ENCODE data around the gene WDR20. TPM values are rescaled to one million over a fixed set of nuclear protein-coding genes. Genes with fewer than 3 reads are reported as not detected.

WDR20 gene
- total RNA-seq, 1 donor from 2014 or later: 33.4 TPM

DNA sequence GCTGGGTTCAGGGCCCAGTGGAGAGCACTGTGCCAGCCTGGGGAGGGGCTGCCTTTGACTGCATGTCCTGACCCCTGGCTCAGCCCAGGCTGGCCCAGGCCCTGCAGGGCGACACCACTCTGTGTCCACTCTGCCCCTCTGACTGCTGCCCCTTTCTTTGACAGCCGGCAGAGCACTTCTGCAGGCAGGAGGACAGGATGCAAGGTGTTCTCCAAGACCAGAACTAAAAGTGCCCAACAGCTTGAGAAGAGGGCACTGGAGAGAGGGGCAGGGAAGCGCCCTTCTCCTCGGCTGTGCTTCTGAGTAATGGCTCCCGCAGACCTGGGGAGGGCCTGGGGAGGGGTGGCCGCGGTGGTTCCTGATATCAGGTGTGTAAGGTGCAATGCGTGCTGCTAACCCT, 72.7 kb downstream of the WDR20 start:
- Mint-ChIP-seq H3K4me1 (ENCODE audit: unreplicated experiment) (peaks cover 13% of the 10 kb centered on the region), H3K4me3 (no peak overlapping the region), H3K27ac (no peak overlapping the region), H3K27me3 (no peaks in the 10 kb centered on the region), H3K9me3 (no peaks in the 10 kb centered on the region), H3K36me3 (peaks cover 15% of the 10 kb centered on the region)
- no peak for TF ChIP-seq CTCF (conservative IDR thresholded peaks at IDR 0.05)
- no peak for DNase-seq (ENCODE audit: extremely low spot score, unreplicated experiment)

DNA sequence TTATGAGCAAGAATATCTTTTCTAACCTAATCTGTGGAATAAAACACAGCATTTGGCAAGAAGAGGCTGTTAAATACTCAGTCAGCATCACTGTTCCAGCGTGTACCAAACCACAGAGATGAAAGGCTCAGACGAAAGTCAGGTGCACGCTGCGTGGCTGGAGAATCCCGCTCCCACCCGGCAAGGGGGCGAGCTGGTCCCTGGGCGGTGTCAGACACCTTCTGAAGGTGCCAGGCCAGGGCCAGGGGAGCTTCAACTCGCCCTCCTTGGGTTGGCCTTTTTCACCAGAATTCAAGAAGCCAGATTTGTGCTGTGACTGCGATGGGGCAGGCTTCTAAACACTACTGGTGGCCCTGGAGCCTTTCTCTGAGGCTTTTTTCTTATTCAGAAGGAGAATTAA, 73.1 kb downstream of the WDR20 start:
- H3K9me3 Mint-ChIP-seq: no peaks in the 10 kb centered on the region
- H3K4me1 Mint-ChIP-seq (ENCODE audit: unreplicated experiment): peaks cover 13% of the 10 kb centered on the region
- H3K27ac Mint-ChIP-seq: no peak overlapping the region
- TF ChIP-seq CTCF (conservative IDR thresholded peaks at IDR 0.05): no peak
- H3K4me3 Mint-ChIP-seq: no peak overlapping the region
- peaks cover 10% of the 10 kb centered on the region for H3K36me3 Mint-ChIP-seq
- H3K27me3 Mint-ChIP-seq: no peaks in the 10 kb centered on the region
- no peak for DNase-seq (ENCODE audit: extremely low spot score, unreplicated experiment)

DNA sequence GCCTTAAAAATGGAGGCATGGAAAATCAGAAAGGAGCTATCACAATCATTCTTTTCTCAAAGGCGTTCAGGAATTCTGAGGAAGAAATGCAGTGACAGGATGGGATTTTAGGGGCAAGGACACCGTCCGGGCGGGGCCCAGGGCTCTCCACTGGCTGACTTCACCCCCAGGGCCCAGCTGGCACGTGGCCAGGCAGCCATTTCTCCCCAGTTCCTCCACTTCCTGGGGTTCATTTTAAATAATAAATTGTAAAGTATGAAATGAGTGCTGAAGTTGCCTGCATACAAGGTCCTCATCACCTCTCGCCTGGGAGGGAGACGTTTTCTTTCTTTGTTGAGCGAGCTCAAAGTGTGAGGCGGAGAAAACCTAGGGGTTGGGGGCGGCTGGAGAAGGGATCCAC, 73.8 kb downstream of the WDR20 start:
- Mint-ChIP-seq H3K36me3 (peaks cover 10% of the 10 kb centered on the region), H3K4me3 (no peak overlapping the region), H3K27ac (no peak overlapping the region), H3K9me3 (no peaks in the 10 kb centered on the region), H3K4me1 (ENCODE audit: unreplicated experiment) (peaks cover 13% of the 10 kb centered on the region), H3K27me3 (no peaks in the 10 kb centered on the region)
- DNase-seq (ENCODE audit: extremely low spot score, unreplicated experiment): no peak
- no peak for TF ChIP-seq CTCF (conservative IDR thresholded peaks at IDR 0.05)

GRCh38 chr14:102213984-102214658, 74.4 kb downstream of the WDR20 start:
- H3K9me3 Mint-ChIP-seq: no peaks in the 10 kb centered on the region
- DNase-seq (ENCODE audit: extremely low spot score, unreplicated experiment): no peak
- TF ChIP-seq CTCF (conservative IDR thresholded peaks at IDR 0.05): peak; percentile 51
- peaks cover 6% of the 10 kb centered on the region for H3K36me3 Mint-ChIP-seq
- no peak overlapping the region for H3K4me3 Mint-ChIP-seq
- H3K27me3 Mint-ChIP-seq: no peaks in the 10 kb centered on the region
- H3K4me1 Mint-ChIP-seq (ENCODE audit: unreplicated experiment): peaks cover 13% of the 10 kb centered on the region
- no peak overlapping the region for H3K27ac Mint-ChIP-seq

DNA sequence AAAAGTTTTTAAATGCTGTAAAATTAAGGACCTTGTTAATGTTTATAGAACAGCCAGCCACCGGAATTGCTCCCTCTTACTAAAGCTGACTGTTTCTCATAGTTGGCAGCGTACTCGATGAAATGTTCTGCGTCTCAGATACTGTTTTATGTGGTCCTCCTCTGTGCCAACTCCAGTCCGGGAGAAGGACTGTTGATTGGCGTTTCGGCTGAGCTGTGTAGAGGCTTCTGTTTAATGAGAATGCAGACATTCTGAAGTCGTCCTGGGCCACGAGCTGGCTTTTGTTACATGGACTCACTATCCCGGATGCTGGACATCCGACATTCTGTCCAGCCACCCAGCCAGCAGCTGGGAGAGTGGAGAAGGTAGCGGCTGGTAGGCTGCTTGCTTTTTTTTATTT, 75.4 kb downstream of the WDR20 start:
- Mint-ChIP-seq H3K4me3 (no peak overlapping the region), H3K27ac (no peak overlapping the region), H3K4me1 (ENCODE audit: unreplicated experiment) (peaks cover 13% of the 10 kb centered on the region), H3K9me3 (no peaks in the 10 kb centered on the region), H3K36me3 (peaks cover 4% of the 10 kb centered on the region), H3K27me3 (no peaks in the 10 kb centered on the region)
- TF ChIP-seq CTCF (conservative IDR thresholded peaks at IDR 0.05): no peak
- DNase-seq (ENCODE audit: extremely low spot score, unreplicated experiment): no peak

All from type B pancreatic cell (in vitro differentiated cells).